ENCODE data around the gene FOXA2. TPM values are rescaled to one million over a fixed set of nuclear protein-coding genes. Genes with fewer than 3 reads are reported as not detected.

Gene FOXA2
- total and polyA plus RNA-seq, 2 of the 13 experiments (the other 11 are each of a cell fraction or from before 2014, with no cell fraction given): 8.8 to 12.2 TPM

GRCh38 chr20:22583773-22584521, 425 bp downstream of the FOXA2 start (continued):
- TF ChIP-seq, protein P1, sequence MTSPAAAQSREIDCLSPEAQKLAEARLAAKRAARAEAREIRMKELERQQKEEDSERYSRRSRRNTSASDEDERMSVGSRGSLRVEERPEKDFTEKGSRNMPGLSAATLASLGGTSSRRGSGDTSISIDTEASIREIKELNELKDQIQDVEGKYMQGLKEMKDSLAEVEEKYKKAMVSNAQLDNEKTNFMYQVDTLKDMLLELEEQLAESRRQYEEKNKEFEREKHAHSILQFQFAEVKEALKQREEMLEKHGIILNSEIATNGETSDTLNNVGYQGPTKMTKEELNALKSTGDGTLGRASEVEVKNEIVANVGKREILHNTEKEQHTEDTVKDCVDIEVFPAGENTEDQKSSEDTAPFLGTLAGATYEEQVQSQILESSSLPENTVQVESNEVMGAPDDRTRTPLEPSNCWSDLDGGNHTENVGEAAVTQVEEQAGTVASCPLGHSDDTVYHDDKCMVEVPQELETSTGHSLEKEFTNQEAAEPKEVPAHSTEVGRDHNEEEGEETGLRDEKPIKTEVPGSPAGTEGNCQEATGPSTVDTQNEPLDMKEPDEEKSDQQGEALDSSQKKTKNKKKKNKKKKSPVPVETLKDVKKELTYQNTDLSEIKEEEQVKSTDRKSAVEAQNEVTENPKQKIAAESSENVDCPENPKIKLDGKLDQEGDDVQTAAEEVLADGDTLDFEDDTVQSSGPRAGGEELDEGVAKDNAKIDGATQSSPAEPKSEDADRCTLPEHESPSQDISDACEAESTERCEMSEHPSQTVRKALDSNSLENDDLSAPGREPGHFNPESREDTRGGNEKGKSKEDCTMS (CRISPR knock-in tag; conservative IDR thresholded peaks at IDR 0.05): no peak
- TF ChIP-seq RAD21 (CRISPR knock-in tag; IDR thresholded peaks at IDR 0.05) (peak; percentile 44; the same call in 1 of the 2 replicates), ZNF160 (CRISPR knock-in tag; IDR thresholded peaks at IDR 0.05) (no peak; the same call in 1 of the 2 replicates), ZNF496 (CRISPR knock-in tag; IDR thresholded peaks at IDR 0.05; ENCODE audit: insufficient replicate concordance) (no peak), U2AF1 (optimal IDR thresholded peaks at IDR 0.05; ENCODE audit: low read depth, low read length) (peak; percentile 93), TFE3 (CRISPR knock-in tag; IDR thresholded peaks at IDR 0.05) (peak; percentile 17; the same call in 1 of the 2 replicates), ZNF629 (CRISPR knock-in tag; conservative IDR thresholded peaks at IDR 0.05) (no peak), GZF1 (CRISPR knock-in tag; IDR thresholded peaks at IDR 0.05) (0 out of 2 replicates have a peak, but pooled peaks have one; percentile 11), SNAPC2 (CRISPR knock-in tag; IDR thresholded peaks at IDR 0.05) (no peak), MIER2 (CRISPR knock-in tag; IDR thresholded peaks at IDR 0.05) (no peak), ERF (CRISPR knock-in tag; IDR thresholded peaks at IDR 0.05) (no peak), ZNF282 (IDR thresholded peaks at IDR 0.05; ENCODE audit: partially characterized antibody) (no peak), CENPX (CRISPR knock-in tag; IDR thresholded peaks at IDR 0.05) (no peak), ZBTB4 (CRISPR knock-in tag; IDR thresholded peaks at IDR 0.05; ENCODE audit: borderline replicate concordance) (no peak), REL (CRISPR knock-in tag; conservative IDR thresholded peaks at IDR 0.05) (no peak), PHF5A (CRISPR knock-in tag; IDR thresholded peaks at IDR 0.05; ENCODE audit: low read depth, unreplicated experiment) (no peak)
- TF ChIP-seq, protein P2, sequence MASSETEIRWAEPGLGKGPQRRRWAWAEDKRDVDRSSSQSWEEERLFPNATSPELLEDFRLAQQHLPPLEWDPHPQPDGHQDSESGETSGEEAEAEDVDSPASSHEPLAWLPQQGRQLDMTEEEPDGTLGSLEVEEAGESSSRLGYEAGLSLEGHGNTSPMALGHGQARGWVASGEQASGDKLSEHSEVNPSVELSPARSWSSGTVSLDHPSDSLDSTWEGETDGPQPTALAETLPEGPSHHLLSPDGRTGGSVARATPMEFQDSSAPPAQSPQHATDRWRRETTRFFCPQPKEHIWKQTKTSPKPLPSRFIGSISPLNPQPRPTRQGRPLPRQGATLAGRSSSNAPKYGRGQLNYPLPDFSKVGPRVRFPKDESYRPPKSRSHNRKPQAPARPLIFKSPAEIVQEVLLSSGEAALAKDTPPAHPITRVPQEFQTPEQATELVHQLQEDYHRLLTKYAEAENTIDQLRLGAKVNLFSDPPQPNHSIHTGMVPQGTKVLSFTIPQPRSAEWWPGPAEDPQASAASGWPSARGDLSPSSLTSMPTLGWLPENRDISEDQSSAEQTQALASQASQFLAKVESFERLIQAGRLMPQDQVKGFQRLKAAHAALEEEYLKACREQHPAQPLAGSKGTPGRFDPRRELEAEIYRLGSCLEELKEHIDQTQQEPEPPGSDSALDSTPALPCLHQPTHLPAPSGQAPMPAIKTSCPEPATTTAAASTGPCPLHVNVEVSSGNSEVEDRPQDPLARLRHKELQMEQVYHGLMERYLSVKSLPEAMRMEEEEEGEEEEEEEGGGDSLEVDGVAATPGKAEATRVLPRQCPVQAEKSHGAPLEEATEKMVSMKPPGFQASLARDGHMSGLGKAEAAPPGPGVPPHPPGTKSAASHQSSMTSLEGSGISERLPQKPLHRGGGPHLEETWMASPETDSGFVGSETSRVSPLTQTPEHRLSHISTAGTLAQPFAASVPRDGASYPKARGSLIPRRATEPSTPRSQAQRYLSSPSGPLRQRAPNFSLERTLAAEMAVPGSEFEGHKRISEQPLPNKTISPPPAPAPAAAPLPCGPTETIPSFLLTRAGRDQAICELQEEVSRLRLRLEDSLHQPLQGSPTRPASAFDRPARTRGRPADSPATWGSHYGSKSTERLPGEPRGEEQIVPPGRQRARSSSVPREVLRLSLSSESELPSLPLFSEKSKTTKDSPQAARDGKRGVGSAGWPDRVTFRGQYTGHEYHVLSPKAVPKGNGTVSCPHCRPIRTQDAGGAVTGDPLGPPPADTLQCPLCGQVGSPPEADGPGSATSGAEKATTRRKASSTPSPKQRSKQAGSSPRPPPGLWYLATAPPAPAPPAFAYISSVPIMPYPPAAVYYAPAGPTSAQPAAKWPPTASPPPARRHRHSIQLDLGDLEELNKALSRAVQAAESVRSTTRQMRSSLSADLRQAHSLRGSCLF (CRISPR knock-in tag; IDR thresholded peaks at IDR 0.05; ENCODE audit: borderline replicate concordance): no peak
